ENCODE data around the gene WWC1. TPM values are rescaled to one million over a fixed set of nuclear protein-coding genes. Genes with fewer than 3 reads are reported as not detected.

The WWC1 gene
- total RNA-seq, 1 donor from 2014 or later, result 20.8 TPM

DNA sequence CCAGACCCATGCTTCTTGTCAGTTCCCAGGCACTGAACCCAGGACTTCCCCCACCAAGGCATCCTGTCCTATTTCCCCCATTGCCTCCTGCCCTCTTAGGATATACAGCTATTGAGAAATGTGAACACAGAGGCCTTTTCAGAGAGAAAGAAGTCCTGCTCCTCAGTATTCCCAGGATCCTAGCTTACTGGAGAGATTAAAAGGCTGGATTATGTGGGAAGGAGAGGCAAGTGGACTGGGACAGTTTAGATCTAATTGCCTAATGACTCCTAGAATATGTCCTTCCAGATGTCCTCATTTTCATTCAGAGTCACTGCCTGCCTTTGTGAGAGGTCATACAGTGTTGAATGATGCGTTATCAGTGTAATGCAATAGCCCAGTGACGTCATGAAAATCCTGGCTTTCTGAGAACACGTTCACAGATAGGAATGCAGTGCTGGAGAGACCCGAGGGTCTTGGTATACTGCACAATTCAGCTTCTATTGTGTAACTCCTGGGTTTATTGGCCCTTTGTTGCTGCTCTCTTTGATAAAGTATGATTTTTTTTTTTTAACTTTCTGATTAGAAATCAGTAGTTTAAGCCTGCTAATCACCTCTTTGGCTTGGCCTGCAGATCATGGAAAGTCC lies 26.2 kb downstream of the WWC1 start:
- peak; percentile 75 for FAIRE-seq
- Histone ChIP-seq H3K27me3 (ENCODE audit: control insufficient read depth, insufficient read depth, low read length) (no peaks in the 10 kb centered on the region), H3K4me3 (ENCODE audit: low read depth, low read length) (no peak overlapping the region), H3K36me3 (ENCODE audit: control insufficient read depth, insufficient read depth, low read length) (no peaks in the 10 kb centered on the region)
- peak; percentile 93 for DNase-seq (ENCODE audit: low read depth)
- TF ChIP-seq CTCF (IDR thresholded peaks at IDR 0.05; ENCODE audit: insufficient read depth, low read length, severe bottlenecking), result no peak

DNA sequence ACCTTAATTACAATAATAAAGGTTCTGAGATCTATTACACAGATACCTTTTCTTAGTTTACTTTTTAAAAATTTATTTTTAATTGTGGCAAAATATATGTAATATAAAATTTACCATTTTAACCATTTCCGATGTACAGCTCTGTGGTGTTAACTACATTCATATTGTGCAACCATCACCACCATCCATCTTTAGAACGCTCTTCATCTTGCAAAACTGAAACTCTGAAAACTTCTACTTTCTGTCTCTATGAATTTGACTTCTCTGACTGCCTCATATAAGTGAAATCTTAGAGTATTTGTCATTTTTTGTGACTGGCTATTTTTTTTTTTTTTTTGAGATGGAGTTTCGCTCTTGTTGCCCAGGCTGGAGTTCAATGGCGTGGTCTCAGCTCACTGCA lies 26.8 kb downstream of the WWC1 start:
- TF ChIP-seq CTCF (IDR thresholded peaks at IDR 0.05; ENCODE audit: insufficient read depth, low read length, severe bottlenecking), result no peak
- Histone ChIP-seq H3K27me3 (ENCODE audit: control insufficient read depth, insufficient read depth, low read length) (no peaks in the 10 kb centered on the region), H3K36me3 (ENCODE audit: control insufficient read depth, insufficient read depth, low read length) (no peaks in the 10 kb centered on the region), H3K4me3 (ENCODE audit: low read depth, low read length) (no peak overlapping the region)
- FAIRE-seq (no peak), DNase-seq (ENCODE audit: low read depth) (no peak)

DNA sequence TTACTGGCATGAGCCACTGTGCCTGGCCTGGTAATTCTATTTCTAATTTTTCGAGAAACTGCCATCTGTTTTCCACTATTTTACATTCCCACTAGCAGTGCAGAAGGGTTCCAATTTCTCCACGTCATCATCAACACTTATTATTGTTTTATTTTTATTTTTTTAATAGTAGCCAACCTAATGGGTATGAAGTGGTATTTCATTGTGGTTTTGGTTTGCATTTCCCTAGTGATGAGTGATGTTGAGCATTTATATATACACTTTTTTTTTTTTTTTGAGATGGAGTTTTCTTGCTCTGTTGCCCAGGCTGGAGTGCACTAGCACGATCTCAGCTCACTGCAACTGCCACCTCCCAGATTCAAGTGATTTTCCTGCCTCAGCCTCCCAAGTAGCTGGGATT lies 28.3 kb downstream of the WWC1 start:
- Histone ChIP-seq H3K27me3 (ENCODE audit: control insufficient read depth, insufficient read depth, low read length) (no peaks in the 10 kb centered on the region), H3K36me3 (ENCODE audit: control insufficient read depth, insufficient read depth, low read length) (no peaks in the 10 kb centered on the region), H3K4me3 (ENCODE audit: low read depth, low read length) (no peak overlapping the region)
- TF ChIP-seq CTCF (IDR thresholded peaks at IDR 0.05; ENCODE audit: insufficient read depth, low read length, severe bottlenecking), result no peak
- no peak for FAIRE-seq
- no peak for DNase-seq (ENCODE audit: low read depth)

DNA sequence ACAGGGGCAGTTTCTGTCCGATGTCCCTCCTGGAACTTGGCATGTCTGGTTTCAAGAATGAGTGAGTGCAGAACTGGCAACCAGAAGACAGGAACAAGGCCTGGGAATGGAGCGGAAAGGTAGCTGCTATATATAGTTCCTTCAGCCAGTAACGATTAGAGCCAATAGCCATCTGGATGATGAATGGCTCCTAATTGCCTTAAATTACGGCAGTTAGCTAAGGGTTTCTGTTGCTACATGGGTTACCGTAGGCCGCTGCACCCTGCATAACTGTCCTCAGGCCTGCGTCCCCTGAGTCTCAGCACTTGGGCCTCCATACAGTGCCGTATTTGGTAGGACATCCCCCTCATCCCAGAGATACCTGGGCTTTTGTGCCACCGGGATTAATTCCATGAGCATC lies 29.4 kb downstream of the WWC1 start:
- Histone ChIP-seq H3K27me3 (ENCODE audit: control insufficient read depth, insufficient read depth, low read length) (no peaks in the 10 kb centered on the region), H3K36me3 (ENCODE audit: control insufficient read depth, insufficient read depth, low read length) (no peaks in the 10 kb centered on the region), H3K4me3 (ENCODE audit: low read depth, low read length) (no peak overlapping the region)
- TF ChIP-seq CTCF (IDR thresholded peaks at IDR 0.05; ENCODE audit: insufficient read depth, low read length, severe bottlenecking), result no peak
- FAIRE-seq (no peak), DNase-seq (ENCODE audit: low read depth) (no peak)

GRCh38 chr5:168324859-168325630 lies 33.6 kb downstream of the WWC1 start:
- H3K36me3 ChIP-seq (ENCODE audit: control insufficient read depth, insufficient read depth, low read length), result no peaks in the 10 kb centered on the region
- no peak overlapping the region for H3K4me3 ChIP-seq (ENCODE audit: low read depth, low read length)
- TF ChIP-seq CTCF (IDR thresholded peaks at IDR 0.05; ENCODE audit: insufficient read depth, low read length, severe bottlenecking), result no peak
- peak; percentile 66 for FAIRE-seq
- peak; percentile 94 for DNase-seq (ENCODE audit: low read depth)
- no peaks in the 10 kb centered on the region for H3K27me3 ChIP-seq (ENCODE audit: control insufficient read depth, insufficient read depth, low read length)

Measured in bronchial epithelial cell (primary cell).